Measurements from ENCODE around the gene SH3TC1.

The SH3TC1 gene

DNA sequence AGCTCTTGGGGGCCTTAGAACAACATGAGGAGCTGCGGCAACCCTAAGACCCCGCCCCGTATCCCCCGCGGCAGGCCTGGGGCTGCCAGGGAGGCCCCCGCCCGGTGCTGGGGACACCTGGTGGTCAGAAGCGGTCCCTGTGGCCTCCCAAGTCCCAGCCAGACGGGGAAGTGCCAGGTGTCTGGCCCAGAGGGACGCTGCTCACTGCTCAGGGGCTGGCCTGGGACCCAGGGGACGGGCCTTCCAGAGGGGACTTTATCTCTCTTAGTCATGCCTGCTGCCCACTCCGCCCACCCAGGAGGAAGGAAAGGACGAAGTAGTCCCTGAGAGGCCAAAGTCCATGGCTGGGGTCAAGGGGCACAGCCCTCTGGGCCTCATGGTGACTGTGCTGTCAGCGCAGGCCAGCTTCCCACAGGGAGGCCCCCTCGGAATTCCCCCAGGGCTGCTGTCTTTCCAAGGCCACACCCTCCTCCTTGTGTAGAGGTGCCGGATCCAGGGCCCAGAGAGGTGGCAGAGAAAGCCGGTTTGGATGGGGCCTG lies 39.5 kb downstream of the SH3TC1 start:
- Histone ChIP-seq H3K9me3 (ENCODE audit: low read length) (no peaks in the 10 kb centered on the region), H3K9ac (ENCODE audit: low read length) (no peak overlapping the region), H3K4me1 (ENCODE audit: insufficient read depth, low read length, severe bottlenecking) (peaks cover 51% of the 10 kb centered on the region), H4K20me1 (ENCODE audit: insufficient read depth, low read length) (no peaks in the 10 kb centered on the region), H3K79me2 (ENCODE audit: insufficient read depth, low read length) (no peaks in the 10 kb centered on the region), H2AFZ (ENCODE audit: low read length) (no peak overlapping the region), H3K4me2 (ENCODE audit: low read length) (no peak overlapping the region), H3F3A (ENCODE audit: insufficient read depth, low read length) (no peaks in the 10 kb centered on the region), H3K36me3 (ENCODE audit: insufficient read depth, low read length) (peaks cover 90% of the 10 kb centered on the region), H3K4me3 (ENCODE audit: low read depth, low read length, poor library complexity, severe bottlenecking) (no peak overlapping the region), H3K27ac (ENCODE audit: low read depth, low read length, poor library complexity, severe bottlenecking) (peak overlapping the region; percentile 77), H3K9me2 (ENCODE audit: low read depth, low read length) (no peaks in the 10 kb centered on the region), H3K27me3 (ENCODE audit: insufficient read depth, low read length) (no peaks in the 10 kb centered on the region)
- TF ChIP-seq EZH2 (IDR thresholded peaks at IDR 0.05; ENCODE audit: borderline replicate concordance, low read length), result no peak
- TF ChIP-seq, protein P1, sequence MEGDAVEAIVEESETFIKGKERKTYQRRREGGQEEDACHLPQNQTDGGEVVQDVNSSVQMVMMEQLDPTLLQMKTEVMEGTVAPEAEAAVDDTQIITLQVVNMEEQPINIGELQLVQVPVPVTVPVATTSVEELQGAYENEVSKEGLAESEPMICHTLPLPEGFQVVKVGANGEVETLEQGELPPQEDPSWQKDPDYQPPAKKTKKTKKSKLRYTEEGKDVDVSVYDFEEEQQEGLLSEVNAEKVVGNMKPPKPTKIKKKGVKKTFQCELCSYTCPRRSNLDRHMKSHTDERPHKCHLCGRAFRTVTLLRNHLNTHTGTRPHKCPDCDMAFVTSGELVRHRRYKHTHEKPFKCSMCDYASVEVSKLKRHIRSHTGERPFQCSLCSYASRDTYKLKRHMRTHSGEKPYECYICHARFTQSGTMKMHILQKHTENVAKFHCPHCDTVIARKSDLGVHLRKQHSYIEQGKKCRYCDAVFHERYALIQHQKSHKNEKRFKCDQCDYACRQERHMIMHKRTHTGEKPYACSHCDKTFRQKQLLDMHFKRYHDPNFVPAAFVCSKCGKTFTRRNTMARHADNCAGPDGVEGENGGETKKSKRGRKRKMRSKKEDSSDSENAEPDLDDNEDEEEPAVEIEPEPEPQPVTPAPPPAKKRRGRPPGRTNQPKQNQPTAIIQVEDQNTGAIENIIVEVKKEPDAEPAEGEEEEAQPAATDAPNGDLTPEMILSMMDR (IDR thresholded peaks at IDR 0.05; ENCODE audit: low read length), result peak; percentile 25; the same call in 1 of the 2 replicates

DNA sequence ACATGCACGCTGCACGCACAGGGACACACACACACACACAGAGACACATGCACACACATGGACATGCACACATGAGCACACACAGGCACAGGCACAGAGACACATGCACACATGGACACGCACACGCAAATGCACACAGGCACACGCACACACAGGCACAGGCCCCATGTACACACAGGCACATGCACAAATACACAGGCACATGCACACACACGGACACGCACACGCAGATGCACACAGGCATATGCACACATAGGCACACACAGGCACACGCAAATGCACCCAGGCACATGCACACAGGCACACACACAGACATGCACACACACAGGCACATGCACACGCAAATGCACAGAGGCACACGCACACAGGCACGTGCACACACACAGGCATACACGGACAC lies 40.1 kb downstream of the SH3TC1 start:
- no peak overlapping the region for H3K27ac ChIP-seq (ENCODE audit: low read depth, low read length, poor library complexity, severe bottlenecking)
- H4K20me1 ChIP-seq (ENCODE audit: insufficient read depth, low read length), result no peaks in the 10 kb centered on the region
- no peaks in the 10 kb centered on the region for H3K27me3 ChIP-seq (ENCODE audit: insufficient read depth, low read length)
- H3K9me2 ChIP-seq (ENCODE audit: low read depth, low read length), result no peaks in the 10 kb centered on the region
- no peak overlapping the region for H2AFZ ChIP-seq (ENCODE audit: low read length)
- H3K9ac ChIP-seq (ENCODE audit: low read length), result no peak overlapping the region
- no peak overlapping the region for H3K4me3 ChIP-seq (ENCODE audit: low read depth, low read length, poor library complexity, severe bottlenecking)
- H3K4me1 ChIP-seq (ENCODE audit: insufficient read depth, low read length, severe bottlenecking), result peaks cover 45% of the 10 kb centered on the region
- TF ChIP-seq, protein P1 (IDR thresholded peaks at IDR 0.05; ENCODE audit: low read length), result no peak
- TF ChIP-seq EZH2 (IDR thresholded peaks at IDR 0.05; ENCODE audit: borderline replicate concordance, low read length), result no peak
- H3K79me2 ChIP-seq (ENCODE audit: insufficient read depth, low read length), result no peaks in the 10 kb centered on the region
- no peak overlapping the region for H3K4me2 ChIP-seq (ENCODE audit: low read length)
- H3K9me3 ChIP-seq (ENCODE audit: low read length), result no peaks in the 10 kb centered on the region
- peaks cover 84% of the 10 kb centered on the region for H3K36me3 ChIP-seq (ENCODE audit: insufficient read depth, low read length)
- no peaks in the 10 kb centered on the region for H3F3A ChIP-seq (ENCODE audit: insufficient read depth, low read length)

GRCh38 chr4:8239661-8240060 lies 40.6 kb downstream of the SH3TC1 start:
- H3K9me2 ChIP-seq (ENCODE audit: low read depth, low read length), result no peaks in the 10 kb centered on the region
- TF ChIP-seq EZH2 (IDR thresholded peaks at IDR 0.05; ENCODE audit: borderline replicate concordance, low read length), result no peak
- TF ChIP-seq, protein P1 (IDR thresholded peaks at IDR 0.05; ENCODE audit: low read length), result no peak
- peaks cover 79% of the 10 kb centered on the region for H3K36me3 ChIP-seq (ENCODE audit: insufficient read depth, low read length)
- no peak overlapping the region for H2AFZ ChIP-seq (ENCODE audit: low read length)
- peaks cover 41% of the 10 kb centered on the region for H3K4me1 ChIP-seq (ENCODE audit: insufficient read depth, low read length, severe bottlenecking)
- no peak overlapping the region for H3K27ac ChIP-seq (ENCODE audit: low read depth, low read length, poor library complexity, severe bottlenecking)
- no peaks in the 10 kb centered on the region for H3F3A ChIP-seq (ENCODE audit: insufficient read depth, low read length)
- H3K4me3 ChIP-seq (ENCODE audit: low read depth, low read length, poor library complexity, severe bottlenecking), result no peak overlapping the region
- no peaks in the 10 kb centered on the region for H3K9me3 ChIP-seq (ENCODE audit: low read length)
- H4K20me1 ChIP-seq (ENCODE audit: insufficient read depth, low read length), result no peaks in the 10 kb centered on the region
- no peak overlapping the region for H3K4me2 ChIP-seq (ENCODE audit: low read length)
- H3K79me2 ChIP-seq (ENCODE audit: insufficient read depth, low read length), result no peaks in the 10 kb centered on the region
- no peaks in the 10 kb centered on the region for H3K27me3 ChIP-seq (ENCODE audit: insufficient read depth, low read length)
- no peak overlapping the region for H3K9ac ChIP-seq (ENCODE audit: low read length)
